Left forelimb (tissue), 1 donor: ENCODE data around the gene QRFP.
"Not testable (repeated sequence)": the region's sequence is repeated elsewhere in the genome, so short reads cannot be mapped to it uniquely, and the experiment has no call there.

Experiments
- DNase-seq: peaks from one replicate; pipeline ENCODE4 v3.0.0-alpha.2; 2018; ENCODE audit warnings: low spot score

The QRFP gene

DNA sequence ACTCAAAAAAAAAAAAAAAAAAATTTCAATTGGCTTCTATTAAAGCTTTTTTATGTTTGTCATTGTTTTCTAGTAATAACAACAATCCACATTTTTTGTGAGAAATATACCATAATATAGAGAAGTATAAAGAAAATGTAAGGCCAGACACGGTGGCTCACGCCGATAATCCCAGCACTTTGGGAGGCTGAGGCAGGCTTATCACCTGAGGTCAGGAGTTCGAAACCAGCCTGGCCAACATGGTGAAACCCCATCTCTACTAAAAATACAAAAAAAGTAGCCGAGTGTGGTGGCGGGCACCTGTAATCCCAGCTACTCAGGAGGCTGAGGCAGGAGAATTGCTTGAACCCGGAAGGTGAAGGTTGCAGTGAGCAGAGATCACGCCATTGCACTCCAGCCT is 48.1 kb downstream of the QRFP start:
- not testable (repeated sequence) for DNase-seq

DNA sequence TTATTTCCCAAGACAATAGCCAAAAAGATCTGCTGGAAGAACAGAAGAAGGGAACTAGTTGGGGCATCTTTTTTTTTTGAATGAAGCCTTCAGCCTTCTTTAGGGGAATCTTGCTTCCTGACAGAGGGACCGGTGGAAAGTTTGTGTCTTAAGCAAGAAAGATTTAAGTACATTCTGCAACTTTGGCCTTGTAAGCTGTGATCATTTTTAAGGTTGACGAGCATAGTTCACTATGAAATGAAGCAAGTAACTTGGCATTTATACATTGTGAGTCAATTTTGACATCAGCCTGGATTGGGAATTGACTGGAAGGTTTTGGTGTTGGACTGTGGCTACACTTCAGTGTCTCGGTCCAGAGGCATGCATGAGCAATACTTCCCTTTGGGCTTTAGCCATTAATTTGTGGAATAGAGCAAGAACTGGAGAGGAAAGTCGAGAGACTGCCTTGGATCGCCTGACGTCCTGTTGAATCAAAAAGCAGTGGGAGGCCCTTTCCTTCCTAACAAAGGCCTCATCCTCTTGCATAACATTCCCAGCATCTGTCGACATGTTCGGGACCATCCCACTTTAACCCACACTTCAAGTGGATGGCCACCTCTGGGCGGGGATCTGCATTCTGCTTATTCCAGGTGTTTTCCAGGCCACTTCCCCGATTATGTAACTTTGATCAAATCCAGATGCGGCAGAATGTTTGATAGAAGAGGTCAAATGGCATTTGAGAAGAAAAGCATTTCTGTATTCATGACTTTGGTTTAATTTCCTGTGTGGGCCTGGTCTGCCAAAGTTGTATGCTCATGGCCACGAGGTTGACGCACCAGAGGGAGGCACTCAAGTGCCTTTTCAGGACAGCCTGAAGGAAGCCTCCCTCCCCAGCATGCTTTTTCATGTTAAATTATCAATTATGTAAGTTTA is 49.0 kb downstream of the QRFP start:
- peak; percentile 84 for DNase-seq

DNA sequence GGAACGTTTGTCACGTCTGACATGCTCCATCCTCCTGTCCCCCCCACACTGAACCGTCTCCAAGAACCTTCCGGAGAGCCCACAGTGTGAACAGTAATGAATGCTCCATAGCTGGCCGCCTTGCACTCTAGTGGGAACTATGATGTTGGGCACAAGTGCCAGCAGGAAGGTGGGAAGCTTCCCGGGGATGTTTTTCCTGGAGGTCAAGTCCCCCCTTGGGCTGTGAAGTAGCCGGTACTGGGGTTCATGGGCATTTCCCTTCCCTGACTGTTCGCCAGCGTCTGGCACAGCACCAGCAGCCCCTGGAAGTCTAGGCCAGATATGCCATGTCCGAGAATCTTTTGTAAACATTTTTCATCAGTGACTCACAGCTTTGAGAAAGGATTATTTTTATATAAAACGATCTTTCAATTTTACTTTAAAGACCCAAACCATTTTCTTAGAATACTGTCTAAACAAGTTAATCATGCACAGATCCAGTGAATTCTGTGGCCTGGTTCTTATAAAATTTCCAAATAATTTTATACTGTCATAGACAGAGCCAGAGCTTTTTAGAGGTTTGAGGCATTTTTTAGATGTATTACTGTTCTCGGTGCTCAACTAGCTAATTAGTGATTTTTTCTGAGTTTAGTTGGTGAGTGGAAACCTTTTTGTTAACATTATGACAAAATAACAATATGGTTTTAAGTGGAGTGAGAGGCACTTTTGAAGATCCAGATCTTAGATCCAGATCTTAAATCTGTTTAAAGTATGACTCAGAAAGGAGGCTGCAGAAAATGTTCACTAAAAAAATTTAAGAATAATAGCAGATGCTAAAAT is 49.9 kb downstream of the QRFP start:
- DNase-seq = no peak

DNA sequence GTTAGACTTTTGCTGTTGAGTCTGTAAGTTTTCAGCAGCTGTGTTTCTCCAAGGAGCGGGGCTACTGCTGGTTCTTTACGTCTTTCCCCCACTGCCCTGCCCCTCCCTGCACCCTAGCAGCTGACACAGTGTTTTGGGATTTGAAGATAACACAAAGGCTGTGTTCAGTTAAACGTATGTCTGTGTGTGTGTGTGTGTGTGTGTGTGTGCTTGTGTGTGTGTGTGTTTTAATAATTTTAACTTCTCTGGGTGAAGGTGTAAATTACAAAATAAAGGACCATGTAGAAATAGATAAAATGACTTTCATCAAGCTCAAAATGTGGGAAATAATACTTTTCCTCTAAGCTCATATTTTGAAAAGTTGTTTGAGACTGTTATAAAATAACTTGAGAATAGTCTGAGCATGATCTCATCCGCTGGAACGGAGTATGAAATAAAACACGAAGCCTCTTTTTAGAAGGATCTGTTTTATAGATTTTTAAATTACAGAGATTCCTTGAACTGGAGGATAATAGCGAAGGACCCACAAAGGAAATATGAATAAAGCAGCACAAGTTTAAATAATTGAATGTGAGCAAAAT is 50.6 kb downstream of the QRFP start:
- DNase-seq = no peak

DNA sequence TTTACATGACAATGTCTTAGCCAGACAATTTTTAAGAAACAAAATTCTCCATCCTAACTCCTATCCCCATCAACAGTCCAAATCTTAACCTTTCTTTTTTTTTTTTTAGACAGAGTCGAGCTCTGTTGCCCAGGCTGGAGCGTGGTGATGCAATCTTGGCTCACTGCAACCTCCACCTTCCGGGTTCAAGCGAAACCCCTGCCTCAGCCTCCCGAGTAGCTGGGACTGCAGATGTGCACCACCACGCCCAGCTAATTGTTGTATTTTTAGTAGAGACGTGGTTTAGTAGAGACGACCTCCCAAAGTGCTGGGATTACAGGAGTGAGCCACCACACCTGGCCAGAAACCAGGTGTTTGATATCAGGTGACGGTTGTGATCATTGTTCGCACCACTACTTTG is 51.4 kb downstream of the QRFP start:
- no peak for DNase-seq

DNA sequence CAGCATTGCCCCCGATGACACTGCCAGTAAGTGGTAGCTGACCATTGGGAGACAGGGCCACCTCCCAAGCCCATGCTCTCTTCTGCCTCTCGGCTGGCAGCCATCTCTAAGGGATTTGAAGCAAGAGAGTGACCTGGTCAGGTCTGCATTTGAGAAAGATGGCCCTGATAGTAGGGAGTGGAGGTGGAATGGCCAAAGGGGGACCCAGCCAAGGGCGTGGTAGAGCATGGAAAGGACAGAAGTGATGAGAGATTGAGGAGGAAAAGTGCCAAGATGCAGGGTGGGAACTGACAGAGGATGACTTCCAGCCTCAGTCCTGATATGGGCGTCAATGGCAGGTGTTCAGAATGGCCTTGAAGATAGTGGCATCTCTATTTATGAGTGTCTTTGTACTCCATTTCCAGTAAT is 52.6 kb downstream of the QRFP start:
- no peak for DNase-seq

DNA sequence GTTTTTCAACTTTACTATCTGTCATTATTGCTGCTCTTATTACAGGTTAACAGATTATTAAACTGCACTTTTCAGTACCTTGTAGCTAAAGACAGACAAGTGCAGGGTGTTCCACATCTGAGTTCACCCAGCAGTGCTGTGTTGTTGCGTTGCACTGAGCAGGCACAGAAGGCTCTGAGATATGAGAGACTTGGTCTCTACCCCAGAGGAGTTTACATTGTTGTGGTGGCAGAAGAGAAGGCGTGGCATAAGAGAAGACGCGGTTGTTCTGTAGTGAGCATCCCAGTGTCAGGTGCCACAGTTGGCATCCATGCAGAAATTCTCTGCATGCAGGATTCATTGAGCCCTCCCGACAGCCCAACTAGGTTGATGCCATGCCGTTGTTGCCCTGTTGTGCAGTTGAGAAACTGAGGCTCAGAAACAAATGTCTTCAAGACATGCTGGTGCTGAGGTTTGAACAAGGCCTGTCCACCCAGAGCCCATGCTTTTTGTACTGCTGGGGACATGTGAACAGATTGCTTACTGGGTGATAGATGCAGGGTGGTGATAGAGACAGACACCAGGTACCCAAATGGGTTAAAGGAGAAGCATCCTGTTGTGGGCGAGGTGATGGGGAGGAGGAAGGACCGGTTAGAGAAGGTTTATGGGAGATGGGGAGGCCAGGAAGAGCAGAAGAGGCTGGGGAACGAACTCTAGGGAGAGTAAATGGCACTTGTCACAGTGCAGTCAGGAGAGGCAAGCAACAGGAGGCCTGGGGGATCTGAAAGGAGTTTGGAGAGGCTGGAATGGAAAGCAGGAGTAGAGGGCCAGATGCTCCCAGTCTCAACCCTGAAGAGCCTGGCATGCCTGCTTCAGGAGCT is 53.3 kb downstream of the QRFP start:
- no peak for DNase-seq
